ENCODE measurements around the gene ARL13A.

DNA sequence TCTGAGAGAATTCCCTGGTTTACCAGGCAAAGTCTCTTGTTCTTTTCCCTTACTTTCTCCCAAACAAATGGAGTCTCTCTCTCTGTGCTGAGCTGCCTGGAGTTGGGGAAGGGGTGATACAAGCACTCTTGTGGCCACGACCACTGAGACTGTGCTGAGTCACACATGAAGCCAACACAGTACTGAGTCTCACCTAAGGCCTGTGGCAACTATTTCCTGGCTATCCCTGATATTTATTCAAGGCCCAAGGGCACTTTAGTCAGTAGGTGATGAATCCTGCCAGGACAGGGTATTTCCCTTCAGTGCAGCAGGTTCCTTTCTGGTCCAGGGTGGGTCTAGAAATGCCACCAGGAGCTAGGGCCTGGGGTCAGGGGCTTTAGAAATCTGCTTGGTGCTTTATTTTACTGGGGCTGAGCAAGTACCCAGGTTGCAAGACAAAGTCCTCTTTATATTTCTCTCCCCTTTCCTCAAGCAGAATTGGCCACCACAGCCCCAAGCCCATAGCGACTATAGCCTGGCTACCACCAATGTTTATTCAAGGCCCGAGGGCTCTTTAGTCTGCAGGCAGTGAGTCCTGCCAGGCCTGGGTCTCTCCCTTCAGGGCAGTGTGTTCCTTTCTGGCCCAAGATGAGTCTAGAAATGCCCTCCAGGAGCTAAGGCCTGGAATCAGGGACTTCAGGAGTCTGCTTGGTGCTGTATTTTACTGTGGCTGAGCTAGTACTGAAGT lies 10.5 kb downstream of the ARL13A start:
- no peak for TF ChIP-seq CTCF (IDR thresholded peaks at IDR 0.05)
- no peak for TF ChIP-seq POLR2A (IDR thresholded peaks at IDR 0.05)
- no peak for TF ChIP-seq EP300 (IDR thresholded peaks at IDR 0.05)
